GM15510 (cell line): Measurements from ENCODE around the gene ZNF679.
"Not testable (repeated sequence)": the region's sequence is repeated elsewhere in the genome, so short reads cannot be mapped to it uniquely, and the experiment has no call there.

Source experiments
- POLR2A ChIP-seq: IDR thresholded peaks from 3 replicates; pipeline ENCODE4 v1.6.1; 2011; ENCODE audit warnings: borderline replicate concordance; ENCODE audit not compliant: insufficient read length; ENCODE audit errors: extremely low read depth

ZNF679 gene

DNA sequence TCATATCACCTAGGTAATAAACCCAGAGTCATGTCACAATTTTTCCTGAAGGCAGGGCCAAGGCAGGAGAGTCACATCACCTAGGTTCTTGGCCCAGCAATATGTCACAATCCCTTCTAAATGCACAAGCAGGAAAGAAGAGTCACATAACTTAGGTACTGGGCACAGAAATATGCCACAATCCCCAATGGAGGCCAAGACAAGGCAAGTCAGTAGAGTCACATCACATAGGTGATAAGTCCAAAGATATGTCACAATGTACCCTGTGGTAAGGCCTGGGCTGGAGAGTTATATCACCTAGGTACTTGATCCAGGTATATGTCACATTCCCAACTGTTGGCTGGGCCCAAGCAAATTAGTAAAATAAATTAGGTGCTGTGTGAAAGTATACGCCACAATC, at the start of gene ZNF679:
Gene ZNF679, plus strand, starts transcription at position 301 of the 400 bp plus-strand sequence. CDS start 20,644 bp downstream, outside the sequence.
- TF ChIP-seq POLR2A, result not testable (repeated sequence)

DNA sequence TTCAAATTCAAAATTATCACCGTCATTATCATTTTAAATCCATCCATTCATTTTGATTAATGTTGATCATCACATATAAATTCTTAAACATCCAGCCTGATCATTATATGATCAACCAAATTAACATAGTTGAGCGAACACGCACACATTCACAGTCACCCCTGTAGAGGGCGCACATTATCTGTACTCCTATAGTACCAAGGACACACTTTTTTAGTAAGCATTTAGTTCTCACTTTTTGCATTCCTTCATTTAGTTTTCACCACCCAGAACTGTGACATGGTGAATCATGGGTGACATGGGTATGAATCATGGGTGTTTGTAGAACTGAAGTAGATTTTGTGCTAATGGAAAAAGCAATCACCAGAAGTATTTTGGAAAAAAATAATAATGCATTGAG, 47.3 kb upstream of the ZNF679 start:
- no peak for TF ChIP-seq POLR2A

- no peak for TF ChIP-seq POLR2A
Observed at GRCh38 chr7:64181586-64181985, 46.7 kb upstream of the ZNF679 start.

DNA sequence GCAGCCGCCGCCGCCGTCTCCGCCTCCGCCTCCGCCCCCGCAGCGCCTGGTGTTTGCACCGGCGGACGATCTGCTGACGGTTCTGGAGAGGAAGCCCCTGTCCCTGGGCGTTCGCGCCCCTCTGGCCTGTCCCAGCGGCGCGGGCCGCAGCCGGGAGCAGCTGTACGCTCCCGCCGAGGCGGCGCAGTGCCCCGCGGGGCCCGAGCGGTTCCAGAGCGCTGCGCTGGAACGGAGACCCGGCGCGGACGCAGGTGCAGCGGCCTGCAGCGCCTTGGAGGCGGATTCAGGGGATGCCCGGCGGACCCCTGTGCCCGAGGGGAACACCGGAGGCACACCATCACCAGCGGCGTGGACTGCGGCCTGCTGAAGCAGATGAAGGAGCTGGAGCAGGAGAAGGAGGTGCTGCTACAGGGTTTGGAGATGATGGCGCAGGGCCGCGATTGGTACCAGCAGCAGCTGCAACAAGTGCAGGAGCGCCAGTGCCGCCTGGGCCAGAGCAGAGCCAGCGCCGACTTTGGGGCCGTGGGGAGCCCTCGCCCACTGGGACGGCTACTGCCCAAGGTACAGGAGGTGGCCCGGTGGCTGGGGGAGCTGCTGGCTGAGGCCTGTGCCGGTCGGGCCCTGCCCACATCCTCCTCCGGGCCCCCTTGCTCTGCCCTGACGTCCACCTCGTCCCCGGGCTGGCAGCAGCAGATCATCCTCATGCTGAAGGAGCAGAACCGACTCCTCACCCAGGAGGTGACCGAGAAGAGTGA, 46.1 kb upstream of the ZNF679 start:
- no peak for TF ChIP-seq POLR2A

DNA sequence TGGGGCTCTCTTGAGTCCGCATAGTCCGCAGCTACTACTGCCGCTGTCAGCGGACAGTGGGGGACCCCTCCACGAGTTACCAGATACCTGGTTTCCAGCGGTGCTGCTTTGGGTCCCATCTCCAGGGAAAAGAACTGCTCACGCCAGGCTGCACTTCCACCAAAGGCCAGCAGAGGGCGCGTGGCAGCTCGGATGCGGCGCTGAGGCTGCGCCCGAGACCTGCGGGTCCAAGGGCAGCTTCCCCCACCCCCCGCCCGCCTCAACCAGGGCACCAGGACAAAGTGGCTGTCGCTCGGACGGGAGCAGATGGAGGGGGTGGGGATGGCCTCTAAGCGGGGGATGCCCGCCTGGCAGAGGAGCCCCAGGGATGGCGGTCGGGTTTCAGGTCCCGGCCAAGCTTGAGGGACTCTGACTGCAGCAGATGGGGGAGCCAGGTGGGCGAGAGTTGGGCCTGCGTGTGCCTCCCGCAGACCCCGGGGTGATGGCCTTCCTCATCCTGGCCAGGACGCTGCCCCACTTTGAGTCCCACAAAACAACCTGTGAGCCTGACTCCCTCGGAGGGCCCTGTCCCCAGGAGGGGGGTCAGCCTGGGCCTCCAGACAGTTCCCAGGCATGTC, 45.0 kb upstream of the ZNF679 start:
- no peak for TF ChIP-seq POLR2A

- TF ChIP-seq POLR2A, result no peak
Observed at GRCh38 chr7:64183827-64184372, 44.4 kb upstream of the ZNF679 start.

- no peak for TF ChIP-seq POLR2A
Observed at GRCh38 chr7:64184376-64184775, 43.9 kb upstream of the ZNF679 start.

DNA sequence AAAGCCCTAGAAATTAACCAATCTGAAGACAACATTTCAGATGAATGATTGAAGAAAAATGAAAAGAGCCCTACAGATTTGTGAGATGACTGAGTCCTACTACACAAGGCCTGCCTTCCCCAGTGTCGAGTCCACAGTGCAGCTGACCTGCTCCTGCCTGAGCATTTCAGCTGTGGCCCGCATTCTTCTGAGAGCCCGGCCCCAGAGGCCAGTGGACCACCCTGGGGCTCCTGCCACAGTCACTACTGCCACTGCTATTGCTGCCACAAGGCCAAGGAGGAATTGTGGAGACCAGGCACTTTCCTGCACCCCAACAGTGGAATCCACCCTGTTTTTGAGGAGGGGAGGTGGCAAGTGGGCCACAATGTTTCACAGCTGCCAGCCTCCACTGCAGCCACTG, 40.9 kb upstream of the ZNF679 start:
- TF ChIP-seq POLR2A, result no peak

DNA sequence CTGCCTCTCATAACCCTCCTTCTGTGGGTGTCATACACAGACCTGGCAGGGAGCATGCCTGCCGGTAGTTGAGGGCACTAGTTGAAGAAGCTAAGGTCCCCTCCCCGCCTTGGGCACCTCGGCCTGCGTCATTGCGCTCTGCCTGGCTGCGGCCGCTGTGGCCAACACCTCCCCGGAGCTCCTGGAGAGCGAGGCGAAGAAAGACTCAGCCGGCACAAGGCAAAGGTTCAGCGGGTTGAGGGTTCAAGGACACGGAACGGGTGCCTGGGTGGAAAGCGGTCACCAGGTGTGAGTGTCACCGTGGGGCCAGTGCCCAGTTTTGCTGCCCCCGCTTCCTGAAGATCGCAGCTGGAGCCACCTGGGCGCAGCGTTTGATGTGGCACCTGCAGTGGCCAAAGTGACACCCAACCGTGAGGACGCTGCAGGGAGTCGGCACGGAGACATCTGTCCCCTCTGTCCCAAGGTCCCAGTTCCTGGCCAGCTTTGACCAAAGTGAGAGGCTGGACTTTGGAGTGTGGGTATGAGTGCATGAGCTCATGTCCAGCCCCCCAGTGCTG, 36.0 kb upstream of the ZNF679 start:
- TF ChIP-seq POLR2A, result no peak

DNA sequence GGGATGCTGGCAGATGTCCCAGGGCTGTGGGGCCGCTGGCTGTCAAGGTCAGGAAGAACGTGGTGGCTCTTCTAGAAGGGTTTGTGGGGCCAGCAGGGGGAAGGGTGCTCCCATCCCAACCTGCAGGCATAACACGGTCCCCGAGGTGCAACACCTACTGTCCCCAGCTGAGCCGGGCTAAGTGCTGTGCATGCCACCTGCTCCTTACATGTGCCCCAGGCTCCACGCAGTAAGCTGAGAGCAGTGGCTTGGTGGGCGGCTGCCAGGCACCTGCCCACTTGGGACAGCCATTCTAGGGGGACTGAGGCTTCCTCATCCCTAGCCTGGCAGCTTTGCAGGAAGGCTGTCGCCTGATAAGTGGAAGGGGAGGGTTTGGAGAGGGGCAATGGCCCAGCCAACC, 35.5 kb upstream of the ZNF679 start:
- no peak for TF ChIP-seq POLR2A

- no peak for TF ChIP-seq POLR2A
Observed at GRCh38 chr7:64206903-64207302, 21.4 kb upstream of the ZNF679 start, which contains the start of gene ZNF735. ZNF735 (plus strand) TSS chr7:64207203; CDS start chr7:64207203, 0 bp downstream.

DNA sequence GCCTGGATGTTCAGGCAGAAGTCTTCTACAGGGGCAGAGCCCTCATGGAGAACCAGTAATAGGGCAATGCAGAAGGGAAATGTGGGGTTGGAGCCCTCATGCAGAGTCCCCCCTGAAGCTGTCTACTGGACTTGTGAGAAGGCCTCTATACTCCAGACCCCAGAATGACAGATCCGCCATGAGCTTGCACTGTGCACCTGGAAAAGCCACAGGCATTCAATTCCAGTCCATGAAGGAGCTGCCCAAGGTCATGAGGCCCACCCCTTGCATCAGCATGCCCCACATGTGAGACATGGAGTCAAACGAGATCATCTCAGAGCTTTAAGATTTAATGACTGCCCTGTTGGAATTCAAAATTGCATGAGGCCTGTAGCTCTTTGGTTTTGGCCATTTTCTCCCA, 4.9 kb upstream of the ZNF679 start:
- no peak for TF ChIP-seq POLR2A

GRCh38 chr7:64266341-64266919, 38.2 kb downstream of the ZNF679 start:
- no peak for TF ChIP-seq POLR2A

GRCh38 chr7:64277630-64278029, 49.4 kb downstream of the ZNF679 start:
- no peak for TF ChIP-seq POLR2A
